Glutamatergic neuron (in vitro differentiated cells): ENCODE measurements around the gene RBM33. TPM values are rescaled to one million over a fixed set of nuclear protein-coding genes. Genes with fewer than 3 reads are reported as not detected.
A peak's percentile ranks its signal among the peaks of the same experiment; 100 is the strongest.

Experiments used
- DNase-seq: peaks from one replicate; pipeline ENCODE4 v3.0.0; 2022
- H3K27ac Mint-ChIP-seq: one replicate; pipeline ENCODE4 v1.8.0; 2020; ENCODE audit warnings: mild to moderate bottlenecking, mixed read lengths, inconsistent platforms; ENCODE audit not compliant: unreplicated experiment
- H3K27me3 Mint-ChIP-seq: one replicate; pipeline ENCODE4 v1.8.0; 2020; ENCODE audit warnings: mild to moderate bottlenecking, moderate library complexity, mixed read lengths, inconsistent platforms; ENCODE audit not compliant: unreplicated experiment
- H3K36me3 Mint-ChIP-seq: one replicate; pipeline ENCODE4 v1.8.0; 2020; ENCODE audit warnings: mild to moderate bottlenecking, mixed read lengths, inconsistent platforms; ENCODE audit not compliant: unreplicated experiment
- H3K4me1 Mint-ChIP-seq: one replicate; pipeline ENCODE4 v1.8.0; 2020; ENCODE audit warnings: mild to moderate bottlenecking, low read depth, mixed read lengths, inconsistent platforms; ENCODE audit not compliant: unreplicated experiment
- H3K4me3 Mint-ChIP-seq: one replicate; pipeline ENCODE4 v1.8.0; 2020; ENCODE audit warnings: mild to moderate bottlenecking, mixed read lengths, inconsistent platforms; ENCODE audit not compliant: unreplicated experiment
- H3K9me3 Mint-ChIP-seq: one replicate; pipeline ENCODE4 v1.8.0; 2020; ENCODE audit warnings: mild to moderate bottlenecking, moderate library complexity, mixed read lengths, inconsistent platforms; ENCODE audit not compliant: unreplicated experiment
- total RNA-seq: library from RNA; stranded (reverse); fragmentation: NEBNext Ultra II Directional; extraction: Animal tissue kit (Norgen Biotek cat#: 25700); gene quantifications from one replicate; pipeline ENCODE4 v1.2.1, GENCODE V29; 2021; ENCODE audit not compliant: unreplicated experiment
- TF ChIP-seq, protein P1 (sequence below): fragments of 200-600 bp; sonication (generic); IDR thresholded peaks from one replicate; pipeline ENCODE4 v1.5.0; 2021; ENCODE audit not compliant: partially characterized antibody, unreplicated experiment

RBM33 gene
- total RNA-seq, 1 donor from 2014 or later = 67.5 TPM

DNA sequence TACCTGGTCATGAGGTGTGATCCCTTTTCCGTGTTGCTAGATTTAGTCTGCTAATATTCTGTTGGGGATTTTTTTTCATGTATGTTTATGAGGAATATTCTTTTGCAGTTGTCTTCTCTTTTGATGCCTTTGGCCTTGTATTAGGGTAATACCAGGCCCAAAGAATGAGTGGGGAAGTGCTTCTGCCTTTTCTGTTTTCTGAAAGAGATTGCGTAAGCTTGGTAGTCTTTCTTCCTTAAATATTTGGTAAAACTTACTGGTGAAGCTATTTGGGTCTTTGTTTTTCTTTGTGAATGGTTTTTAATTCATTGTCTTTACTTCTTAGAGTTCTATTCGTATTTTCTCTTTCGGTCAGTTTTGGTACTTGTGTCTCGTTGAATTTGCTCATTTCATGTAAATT, 116.7 kb downstream of the RBM33 start:
- Mint-ChIP-seq H3K4me3 (no peak overlapping the region), H3K27ac (no peak overlapping the region), H3K9me3 (peaks cover 6% of the 10 kb centered on the region), H3K27me3 (peaks cover 10% of the 10 kb centered on the region), H3K36me3 (no peaks in the 10 kb centered on the region), H3K4me1 (peaks cover 41% of the 10 kb centered on the region)
- no peak for DNase-seq
- TF ChIP-seq, protein P1, sequence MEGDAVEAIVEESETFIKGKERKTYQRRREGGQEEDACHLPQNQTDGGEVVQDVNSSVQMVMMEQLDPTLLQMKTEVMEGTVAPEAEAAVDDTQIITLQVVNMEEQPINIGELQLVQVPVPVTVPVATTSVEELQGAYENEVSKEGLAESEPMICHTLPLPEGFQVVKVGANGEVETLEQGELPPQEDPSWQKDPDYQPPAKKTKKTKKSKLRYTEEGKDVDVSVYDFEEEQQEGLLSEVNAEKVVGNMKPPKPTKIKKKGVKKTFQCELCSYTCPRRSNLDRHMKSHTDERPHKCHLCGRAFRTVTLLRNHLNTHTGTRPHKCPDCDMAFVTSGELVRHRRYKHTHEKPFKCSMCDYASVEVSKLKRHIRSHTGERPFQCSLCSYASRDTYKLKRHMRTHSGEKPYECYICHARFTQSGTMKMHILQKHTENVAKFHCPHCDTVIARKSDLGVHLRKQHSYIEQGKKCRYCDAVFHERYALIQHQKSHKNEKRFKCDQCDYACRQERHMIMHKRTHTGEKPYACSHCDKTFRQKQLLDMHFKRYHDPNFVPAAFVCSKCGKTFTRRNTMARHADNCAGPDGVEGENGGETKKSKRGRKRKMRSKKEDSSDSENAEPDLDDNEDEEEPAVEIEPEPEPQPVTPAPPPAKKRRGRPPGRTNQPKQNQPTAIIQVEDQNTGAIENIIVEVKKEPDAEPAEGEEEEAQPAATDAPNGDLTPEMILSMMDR = no peak

DNA sequence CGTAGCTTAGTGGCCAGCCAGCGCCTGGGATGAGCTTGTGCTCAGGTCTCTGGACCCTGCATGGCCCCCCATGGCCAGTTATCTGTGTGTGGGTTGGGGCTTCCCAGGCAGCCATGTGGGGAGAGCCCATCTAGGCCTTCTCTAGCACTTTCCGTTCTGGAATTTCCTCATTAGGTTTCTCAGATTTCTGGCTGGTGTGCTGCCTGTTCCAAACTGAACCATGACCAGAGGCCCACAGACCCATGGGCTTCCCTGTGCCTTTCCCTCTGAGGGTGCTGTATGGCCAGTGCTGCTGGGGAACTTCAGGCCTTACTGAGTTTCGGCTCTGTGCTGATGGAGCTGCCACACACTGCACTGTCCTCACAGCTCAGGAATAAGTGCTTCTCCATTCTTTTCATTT, 117.6 kb downstream of the RBM33 start:
- H3K4me3 Mint-ChIP-seq = no peak overlapping the region
- no peaks in the 10 kb centered on the region for H3K36me3 Mint-ChIP-seq
- peaks cover 42% of the 10 kb centered on the region for H3K4me1 Mint-ChIP-seq
- TF ChIP-seq, protein P1 = no peak
- H3K27ac Mint-ChIP-seq = peak overlapping the region; percentile 98
- peaks cover 10% of the 10 kb centered on the region for H3K27me3 Mint-ChIP-seq
- DNase-seq = no peak
- H3K9me3 Mint-ChIP-seq = peaks cover 6% of the 10 kb centered on the region

DNA sequence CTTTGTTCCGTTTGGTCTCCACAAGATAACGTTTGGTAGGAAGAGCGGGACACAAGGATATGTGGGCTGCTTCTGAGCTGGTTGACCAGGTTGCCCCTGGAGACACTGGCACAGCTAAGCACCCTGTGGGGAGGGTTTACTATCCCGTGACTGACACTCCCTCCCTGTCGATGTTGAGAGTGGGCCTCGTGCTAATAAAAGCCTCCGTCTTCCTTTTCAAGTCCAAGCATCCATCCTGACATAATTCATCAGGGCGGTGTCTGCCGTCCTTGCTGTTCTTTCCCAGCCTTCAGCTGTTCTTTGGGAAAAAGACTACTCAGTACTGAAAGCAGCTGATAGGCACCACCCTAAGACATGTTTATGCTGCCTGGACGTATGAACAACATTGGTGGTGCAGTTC, 118.2 kb downstream of the RBM33 start:
- H3K9me3 Mint-ChIP-seq = peaks cover 6% of the 10 kb centered on the region
- H3K4me1 Mint-ChIP-seq = peaks cover 47% of the 10 kb centered on the region
- DNase-seq = no peak
- TF ChIP-seq, protein P1 = no peak
- peaks cover 10% of the 10 kb centered on the region for H3K27me3 Mint-ChIP-seq
- peak overlapping the region; percentile 98 for H3K27ac Mint-ChIP-seq
- H3K36me3 Mint-ChIP-seq = no peaks in the 10 kb centered on the region
- peak overlapping the region; percentile 78 for H3K4me3 Mint-ChIP-seq

DNA sequence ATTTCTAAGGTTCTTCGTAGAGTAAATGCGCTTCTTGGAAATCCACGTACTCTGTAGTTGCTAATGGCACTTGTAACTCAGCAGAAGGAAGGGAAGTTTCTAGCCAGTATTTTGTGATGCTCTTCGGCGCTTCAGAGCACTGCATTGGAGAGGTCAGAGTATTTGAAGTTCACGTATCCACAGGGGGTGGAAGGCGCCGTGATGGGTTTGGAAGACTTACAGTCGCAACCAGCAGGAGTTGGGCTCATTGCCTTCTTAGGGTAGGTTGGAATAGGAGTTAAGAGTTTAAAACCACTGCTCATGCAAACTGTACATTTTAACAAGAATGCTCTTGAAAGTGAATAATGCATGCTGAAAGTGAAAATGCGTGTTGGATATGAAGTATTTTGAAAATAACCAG, 118.7 kb downstream of the RBM33 start:
- no peak for DNase-seq
- Mint-ChIP-seq H3K36me3 (no peaks in the 10 kb centered on the region), H3K27me3 (peaks cover 10% of the 10 kb centered on the region), H3K4me3 (peak overlapping the region; percentile 78), H3K27ac (peak overlapping the region; percentile 98), H3K4me1 (peaks cover 51% of the 10 kb centered on the region), H3K9me3 (peaks cover 6% of the 10 kb centered on the region)
- TF ChIP-seq, protein P1 = peak; percentile 0

DNA sequence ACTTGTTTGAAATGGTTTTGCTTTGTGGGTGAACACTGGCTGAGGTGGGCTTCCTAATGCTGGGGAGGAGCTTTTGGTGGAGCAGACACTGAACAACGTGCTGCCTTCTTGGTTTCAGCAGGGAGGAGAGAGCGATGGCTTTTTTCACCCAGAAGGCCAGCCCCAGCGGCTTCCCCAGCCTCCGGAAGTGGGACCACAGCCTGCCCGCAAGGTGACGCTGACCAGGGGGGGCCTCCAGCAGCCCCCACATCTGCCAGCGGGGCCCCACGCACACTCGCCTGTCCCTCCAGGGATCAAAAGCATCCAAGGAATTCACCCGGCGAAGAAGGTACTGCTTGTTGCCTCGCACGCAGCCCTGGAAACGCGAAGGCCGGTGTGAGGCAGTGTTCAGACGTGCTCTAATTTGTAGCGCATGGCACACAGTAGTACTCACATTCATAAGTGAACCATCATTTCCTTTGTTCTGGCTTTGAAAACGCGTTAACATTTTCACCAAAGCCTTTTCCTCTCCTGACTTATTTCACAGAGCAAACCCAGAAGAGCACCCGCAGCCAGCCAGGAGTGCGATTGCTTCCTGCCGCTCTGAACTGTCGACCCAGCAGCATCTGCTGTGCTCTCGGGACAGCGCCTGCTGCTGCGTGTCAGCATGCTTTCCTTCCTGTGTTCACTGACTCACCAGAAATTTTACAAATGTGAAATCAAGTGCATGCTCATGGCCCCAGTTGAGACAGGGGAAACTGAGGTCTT, 119.4 kb downstream of the RBM33 start:
- H3K27ac Mint-ChIP-seq = peak overlapping the region; percentile 98
- H3K4me1 Mint-ChIP-seq = peaks cover 54% of the 10 kb centered on the region
- peak; percentile 62 for DNase-seq
- peaks cover 6% of the 10 kb centered on the region for H3K9me3 Mint-ChIP-seq
- no peaks in the 10 kb centered on the region for H3K36me3 Mint-ChIP-seq
- H3K27me3 Mint-ChIP-seq = peaks cover 8% of the 10 kb centered on the region
- peak overlapping the region; percentile 76 for H3K4me3 Mint-ChIP-seq
- TF ChIP-seq, protein P1 = no peak
